H9 (cell line): ENCODE measurements around the gene TMEM147. TPM values are rescaled to one million over a fixed set of nuclear protein-coding genes. Genes with fewer than 3 reads are reported as not detected.
A peak's percentile ranks its signal among the peaks of the same experiment; 100 is the strongest.

ENCODE experiments used
- DNase-seq: peaks from one replicate; pipeline ENCODE4 v3.0.0-alpha.2; 2017
- H2AFZ ChIP-seq: one replicate; pipeline ENCODE4 v1.6.1; 2013; ENCODE audit warnings: mild to moderate bottlenecking, low read length, control low read depth, moderate library complexity
- H2AK5ac ChIP-seq: 2 replicates; pipeline ENCODE4 v1.6.1; 2013; ENCODE audit warnings: low read length, control low read depth, mixed read lengths; ENCODE audit not compliant: insufficient read length
- H2BK120ac ChIP-seq: one replicate; pipeline ENCODE4 v1.6.1; 2013; ENCODE audit warnings: low read depth, mild to moderate bottlenecking, low read length, control low read depth, inconsistent platforms; ENCODE audit not compliant: poor library complexity, severe bottlenecking
- H2BK12ac ChIP-seq: 2 replicates; pipeline ENCODE4 v1.6.1; 2013; ENCODE audit warnings: low read length, control low read depth, mixed read lengths, low read depth; ENCODE audit not compliant: insufficient read length
- H2BK15ac ChIP-seq: 2 replicates; pipeline ENCODE4 v1.6.1; 2013; ENCODE audit warnings: low read depth, low read length, control low read depth
- H2BK20ac ChIP-seq: one replicate; pipeline ENCODE4 v1.6.1; 2013; ENCODE audit warnings: low read depth, mild to moderate bottlenecking, low read length, control low read depth, inconsistent platforms; ENCODE audit not compliant: poor library complexity, severe bottlenecking
- H2BK5ac ChIP-seq: 2 replicates; pipeline ENCODE4 v1.6.1; 2013; ENCODE audit warnings: low read length, control low read depth, mixed read lengths; ENCODE audit not compliant: insufficient read length
- H3K14ac ChIP-seq: 2 replicates; pipeline ENCODE4 v1.6.1; 2013; ENCODE audit warnings: low read length, control low read depth; ENCODE audit not compliant: insufficient read depth
- H3K18ac ChIP-seq: 2 replicates; pipeline ENCODE4 v1.6.1; 2013; ENCODE audit warnings: low read depth, mild to moderate bottlenecking, mixed read lengths, low read length, control low read depth; ENCODE audit not compliant: insufficient read length
- H3K23ac ChIP-seq: 2 replicates; pipeline ENCODE4 v1.6.1; 2013; ENCODE audit warnings: low read length, control low read depth, mixed read lengths, low read depth; ENCODE audit not compliant: insufficient read length
- H3K23me2 ChIP-seq: 2 replicates; pipeline ENCODE4 v1.6.1; 2013; ENCODE audit warnings: low read depth, mild to moderate bottlenecking, mixed read lengths, low read length, control low read depth; ENCODE audit not compliant: insufficient read length, poor library complexity, severe bottlenecking
- H3K27ac ChIP-seq: 2 replicates; pipeline ENCODE4 v1.5.1; 2013; ENCODE audit warnings: low read length, control low read depth, mixed read lengths, low read depth; ENCODE audit not compliant: insufficient read length
- H3K27me3 ChIP-seq: 2 replicates; pipeline ENCODE4 v1.6.1; 2013; ENCODE audit warnings: low read length, control low read depth, inconsistent platforms; ENCODE audit not compliant: insufficient read depth
- H3K4ac ChIP-seq: 2 replicates; pipeline ENCODE4 v1.6.1; 2013; ENCODE audit warnings: low read depth, mild to moderate bottlenecking, control low read depth, inconsistent platforms, low read length, moderate library complexity
- H3K4me1 ChIP-seq: 2 replicates; pipeline ENCODE4 v1.6.1; 2013; ENCODE audit warnings: low read length, control low read depth, inconsistent platforms; ENCODE audit not compliant: insufficient read depth
- H3K4me2 ChIP-seq: 2 replicates; pipeline ENCODE4 v1.6.1; 2013; ENCODE audit warnings: low read length, control low read depth, mixed read lengths; ENCODE audit not compliant: insufficient read length, insufficient read depth
- H3K56ac ChIP-seq: 2 replicates; pipeline ENCODE4 v1.6.1; 2013; ENCODE audit warnings: low read depth, mild to moderate bottlenecking, mixed read lengths, low read length, control low read depth; ENCODE audit not compliant: insufficient read length
- H3K79me1 ChIP-seq: 2 replicates; pipeline ENCODE4 v1.6.1; 2013; ENCODE audit warnings: low read depth, mild to moderate bottlenecking, moderate library complexity, low read length, control low read depth, inconsistent platforms; ENCODE audit not compliant: insufficient read depth, poor library complexity, severe bottlenecking
- H3K79me2 ChIP-seq: 2 replicates; pipeline ENCODE4 v1.6.1; 2013; ENCODE audit warnings: low read length, control low read depth, inconsistent platforms; ENCODE audit not compliant: insufficient read depth
- H3K9ac ChIP-seq: 2 replicates; pipeline ENCODE4 v1.6.1; 2013; ENCODE audit warnings: low read length, control low read depth, mixed read lengths; ENCODE audit not compliant: insufficient read length; ENCODE audit errors: extremely low read depth
- H3K9me3 ChIP-seq: one replicate; pipeline ENCODE4 v1.6.1; 2013; ENCODE audit warnings: low read depth, low read length, inconsistent platforms; ENCODE audit not compliant: control insufficient read depth
- H3T11ph ChIP-seq: one replicate; pipeline ENCODE4 v1.6.1; 2013; ENCODE audit warnings: mild to moderate bottlenecking, low read length, control low read depth, inconsistent platforms
- H4K20me1 ChIP-seq: one replicate; pipeline ENCODE4 v1.6.1; 2013; ENCODE audit not compliant: control insufficient read depth, insufficient read length, insufficient read depth
- H4K5ac ChIP-seq: 2 replicates; pipeline ENCODE4 v1.6.1; 2013; ENCODE audit warnings: low read depth, mild to moderate bottlenecking, mixed read lengths, low read length, control low read depth; ENCODE audit not compliant: insufficient read length
- H4K8ac ChIP-seq: replicated peaks from 2 replicates; pipeline ENCODE4 v1.6.1; 2013; ENCODE audit warnings: low read length, control low read depth, mixed read lengths, low read depth; ENCODE audit not compliant: insufficient read length
- H4K91ac ChIP-seq: 2 replicates; pipeline ENCODE4 v1.6.1; 2013; ENCODE audit warnings: low read depth, mild to moderate bottlenecking, moderate library complexity, mixed read lengths, low read length, control low read depth; ENCODE audit not compliant: insufficient read length
- H3K27ac Mint-ChIP-seq, 3 experiments: 2 replicates in 2 of 3; 3 replicates in 1 of 3; pipeline ENCODE4 v1.8.0; 2020 to 2021; ENCODE audit warnings: mixed read lengths in 3 of 3, mild to moderate bottlenecking in 1 of 3, moderate library complexity in 1 of 3
- H3K27me3 Mint-ChIP-seq: 2 replicates; pipeline ENCODE4 v1.8.0; 2021; ENCODE audit warnings: low read depth, mild to moderate bottlenecking, moderate library complexity, mixed read lengths
- H3K36me3 Mint-ChIP-seq, 3 experiments: 2 replicates in 2 of 3; 3 replicates in 1 of 3; pipeline ENCODE4 v1.8.0; 2020 to 2021; ENCODE audit warnings: low read depth in 3 of 3, mixed read lengths in 3 of 3; ENCODE audit not compliant: insufficient read depth in 1 of 3
- H3K4me1 Mint-ChIP-seq, 2 experiments: 2 replicates each; pipeline ENCODE4 v1.8.0; 2020; ENCODE audit warnings: mixed read lengths in 2 of 2
- H3K4me3 Mint-ChIP-seq, 2 experiments: 2 replicates in 1 of 2; 3 replicates in 1 of 2; pipeline ENCODE4 v1.8.0; 2020 to 2021; ENCODE audit warnings: mild to moderate bottlenecking in 2 of 2, mixed read lengths in 2 of 2, moderate library complexity in 1 of 2
- H3K9me3 Mint-ChIP-seq, 2 experiments: 2 replicates in 1 of 2; 3 replicates in 1 of 2; pipeline ENCODE4 v1.8.0; 2020; ENCODE audit warnings: mild to moderate bottlenecking in 2 of 2, mixed read lengths in 2 of 2, moderate library complexity in 1 of 2
- CTCF ChIP-seq: fragments of 200-600 bp; sonication (generic); conservative IDR thresholded peaks from 3 replicates; pipeline ENCODE4 v1.8.0; 2021; ENCODE audit warnings: antibody characterized with exemption, mild to moderate bottlenecking
- WGBS: extraction: QIAGEN DNeasy Blood & Tissue Kit; methylation state at CpG from one replicate; pipeline ENCODE4 v1.1.7; 2013; ENCODE audit warnings: missing lambda C conversion rate, low lambda C conversion rate, mixed read lengths; ENCODE audit not compliant: insufficient read length; ENCODE audit errors: extremely low coverage; 5-methylcytosine and 5-hydroxymethylcytosine counted together
- total RNA-seq: library from RNA; stranded (reverse); gene quantifications from 2 replicates; pipeline ENCODE4 v1.2.1, GENCODE V29; 2021

The TMEM147 gene
- total RNA-seq, 1 experiment from 2014 or later = 125 TPM

- no peak overlapping the region for H3K4ac ChIP-seq
- peak overlapping the region; percentile 43; the same call in 1 of the 2 replicates for H3K14ac ChIP-seq
- no peak overlapping the region for H3K23ac ChIP-seq
- no peak overlapping the region for H3T11ph ChIP-seq
- no peak overlapping the region for H2BK120ac ChIP-seq
- H2AFZ ChIP-seq = no peak overlapping the region
- no peak for TF ChIP-seq CTCF
- no peaks in the 10 kb centered on the region for H3K9me3 ChIP-seq
- peaks cover 18 to 42% of the 10 kb centered on the region in 2 experiments for H3K4me1 Mint-ChIP-seq
- whole genome bisulfite sequencing = no CpG with 5 or more reads among the region's 11 CpGs
- peaks cover 7% of the 10 kb centered on the region for H3K23me2 ChIP-seq
- H3K9ac ChIP-seq = no peak overlapping the region
- H3K4me2 ChIP-seq = peak overlapping the region; percentile 1
- no peak overlapping the region for H4K91ac ChIP-seq
- H4K20me1 ChIP-seq = no peaks in the 10 kb centered on the region
- no peak overlapping the region for H2BK20ac ChIP-seq
- no peak overlapping the region for H3K27ac ChIP-seq
- H2AK5ac ChIP-seq = no peak overlapping the region
- peak overlapping the region in 2 of 3 experiments; percentile 52 to 65; a peak in 4 of 7 replicates for H3K27ac Mint-ChIP-seq
- DNase-seq = peak; percentile 58
- no peak overlapping the region for H3K56ac ChIP-seq
- H2BK12ac ChIP-seq = no peak overlapping the region
- no peak overlapping the region for H3K18ac ChIP-seq
- peaks cover 48% of the 10 kb centered on the region for H3K27me3 Mint-ChIP-seq
- H3K9me3 Mint-ChIP-seq = no peaks in the 10 kb centered on the region; a peak in 1 of 5 replicates
- peaks cover 5% of the 10 kb centered on the region; the same call in 1 of the 2 replicates for H3K4me1 ChIP-seq
- no peak overlapping the region for H2BK15ac ChIP-seq
- H3K79me1 ChIP-seq = no peaks in the 10 kb centered on the region
- no peak overlapping the region for H2BK5ac ChIP-seq
- no peaks in the 10 kb centered on the region for H3K27me3 ChIP-seq
- no peak overlapping the region for H4K5ac ChIP-seq
- H3K79me2 ChIP-seq = no peaks in the 10 kb centered on the region
- H3K4me3 Mint-ChIP-seq = peak overlapping the region in 1 of 2 experiments; percentile 72; a peak in 3 of 5 replicates
- no peaks in the 10 kb centered on the region; a peak in 2 of 7 replicates for H3K36me3 Mint-ChIP-seq
- no peak overlapping the region for H4K8ac ChIP-seq
Measured at GRCh38 chr19:35524181-35524837, 21.1 kb upstream of the TMEM147 start.
